GM23338 (cell line): ENCODE measurements around the gene TRIO. TPM values are rescaled to one million over a fixed set of nuclear protein-coding genes. Genes with fewer than 3 reads are reported as not detected.

ENCODE experiments used
- ATAC-seq: fragments of 200-7000 bp; cut with Tn5 transposase; 3 replicates; pipeline ENCODE4 v1.9.1; 2020
- DNase-seq: peaks from one replicate; pipeline ENCODE4 v3.0.0-alpha.2; 2015; ENCODE audit warnings: low spot score
- H2AFZ ChIP-seq: fragments of 200-600 bp; sonication (generic); 2 replicates; pipeline ENCODE4 v1.8.0; 2016; ENCODE audit warnings: antibody characterized with exemption, mild to moderate bottlenecking, moderate library complexity
- H3F3A ChIP-seq: fragments of 200-600 bp; sonication (generic); replicated peaks from 2 replicates; pipeline ENCODE4 v1.8.0; 2017; ENCODE audit warnings: antibody characterized with exemption, mixed run types, low read depth
- H3K27ac ChIP-seq: fragments of 200-600 bp; sonication (generic); 2 replicates; pipeline ENCODE4 v1.6.1; 2016; ENCODE audit warnings: low read depth
- H3K27me3 ChIP-seq: fragments of 200-600 bp; sonication (generic); 2 replicates; pipeline ENCODE4 v1.8.0; 2016; ENCODE audit warnings: mild to moderate bottlenecking, mixed run types, moderate library complexity; ENCODE audit not compliant: insufficient read depth
- H3K36me3 ChIP-seq: fragments of 200-600 bp; sonication (generic); 2 replicates; pipeline ENCODE4 v1.8.0; 2016; ENCODE audit warnings: mild to moderate bottlenecking; ENCODE audit not compliant: insufficient read depth
- H3K4me1 ChIP-seq: fragments of 200-600 bp; sonication (generic); 2 replicates; pipeline ENCODE4 v1.8.0; 2016; ENCODE audit warnings: mild to moderate bottlenecking, moderate library complexity; ENCODE audit not compliant: insufficient read depth
- H3K4me2 ChIP-seq: fragments of 200-600 bp; sonication (generic); 2 replicates; pipeline ENCODE4 v1.7.1; 2017; ENCODE audit warnings: mixed run types
- H3K4me3 ChIP-seq: fragments of 200-600 bp; sonication (generic); 2 replicates; pipeline ENCODE4 v1.6.1; 2016; ENCODE audit warnings: mixed run types
- H3K79me2 ChIP-seq: fragments of 200-600 bp; sonication (generic); replicated peaks from 2 replicates; pipeline ENCODE4 v1.8.0; 2017; ENCODE audit warnings: mild to moderate bottlenecking; ENCODE audit not compliant: insufficient read depth
- H3K9me2 ChIP-seq: fragments of 200-600 bp; sonication (generic); 2 replicates; pipeline ENCODE4 v1.8.0; 2017; ENCODE audit not compliant: insufficient read depth
- H4K20me1 ChIP-seq: fragments of 200-600 bp; sonication (generic); replicated peaks from 2 replicates; pipeline ENCODE4 v1.8.0; 2017; ENCODE audit warnings: mild to moderate bottlenecking; ENCODE audit not compliant: insufficient read depth
- H3K27ac Mint-ChIP-seq: 2 replicates; pipeline ENCODE4 v1.8.0; 2020; ENCODE audit warnings: inconsistent platforms, mild to moderate bottlenecking, moderate library complexity, mixed read lengths
- H3K27me3 Mint-ChIP-seq: 3 replicates; pipeline ENCODE4 v1.8.0; 2022; ENCODE audit warnings: low read depth, mild to moderate bottlenecking, moderate library complexity, mixed read lengths, inconsistent platforms; ENCODE audit not compliant: insufficient read depth, poor library complexity
- H3K36me3 Mint-ChIP-seq: 3 replicates; pipeline ENCODE4 v1.8.0; 2021; ENCODE audit warnings: low read depth, mild to moderate bottlenecking, inconsistent platforms, moderate library complexity, mixed read lengths
- H3K4me1 Mint-ChIP-seq: 3 replicates; pipeline ENCODE4 v1.8.0; 2020; ENCODE audit warnings: mild to moderate bottlenecking, inconsistent platforms, mixed read lengths
- H3K4me3 Mint-ChIP-seq: 3 replicates; pipeline ENCODE4 v1.8.0; 2021; ENCODE audit warnings: moderate library complexity, mild to moderate bottlenecking, inconsistent platforms, mixed read lengths
- H3K9me3 Mint-ChIP-seq: 3 replicates; pipeline ENCODE4 v1.8.0; 2020; ENCODE audit warnings: moderate library complexity, mild to moderate bottlenecking, inconsistent platforms, mixed read lengths
- ETS1 ChIP-seq: IDR thresholded peaks from 2 replicates; pipeline ENCODE4 v1.6.1; 2016; ENCODE audit warnings: antibody characterized with exemption
- EZH2 ChIP-seq: fragments of 200-600 bp; sonication (generic); IDR thresholded peaks from one replicate; pipeline ENCODE4 v1.8.0; 2017; ENCODE audit warnings: antibody characterized with exemption, mild to moderate bottlenecking, low read depth; ENCODE audit not compliant: unreplicated experiment
- EZH2phosphoT487 ChIP-seq: fragments of 200-600 bp; sonication (generic); IDR thresholded peaks from one replicate; pipeline ENCODE4 v1.8.1; 2018; ENCODE audit warnings: antibody characterized with exemption; ENCODE audit not compliant: unreplicated experiment
- STAT1 ChIP-seq: IDR thresholded peaks from one replicate; pipeline ENCODE4 v1.6.1; 2016; ENCODE audit warnings: antibody characterized with exemption; ENCODE audit not compliant: unreplicated experiment
- ZNF114 ChIP-seq: fragments of 250-450 bp; sonication (Bioruptor Pico); IDR thresholded peaks from 2 replicates; pipeline ENCODE4 v1.5.0; 2020; ENCODE audit warnings: mild to moderate bottlenecking, moderate library complexity
- ZNF462 ChIP-seq: fragments of 250-450 bp; sonication (Bioruptor Pico); IDR thresholded peaks from 2 replicates; pipeline ENCODE4 v1.5.0; 2020; ENCODE audit warnings: mild to moderate bottlenecking, moderate library complexity
- polyA plus RNA-seq: library from polyadenylated mRNA; unstranded; fragments of >200 nt; fragmentation: Nextera tagmentation; extraction: Ambion mirVana; gene quantifications from 2 replicates; pipeline ENCODE4 v1.2.1, GENCODE V29; 2016
- total RNA-seq: library from RNA; depleted of rRNA; stranded (reverse); fragments of >200 nt; shearing (Covaris generic); gene quantifications from 2 replicates; pipeline ENCODE4 v1.2.3, GENCODE V29; 2014
- TF ChIP-seq, protein P1 (sequence below): IDR thresholded peaks from one replicate; pipeline ENCODE4 v1.6.1; 2018; ENCODE audit warnings: antibody characterized with exemption; ENCODE audit not compliant: unreplicated experiment

The TRIO gene
- total and polyA plus RNA-seq, 2 experiments from 2014 or later = 13.8 to 113 TPM

DNA sequence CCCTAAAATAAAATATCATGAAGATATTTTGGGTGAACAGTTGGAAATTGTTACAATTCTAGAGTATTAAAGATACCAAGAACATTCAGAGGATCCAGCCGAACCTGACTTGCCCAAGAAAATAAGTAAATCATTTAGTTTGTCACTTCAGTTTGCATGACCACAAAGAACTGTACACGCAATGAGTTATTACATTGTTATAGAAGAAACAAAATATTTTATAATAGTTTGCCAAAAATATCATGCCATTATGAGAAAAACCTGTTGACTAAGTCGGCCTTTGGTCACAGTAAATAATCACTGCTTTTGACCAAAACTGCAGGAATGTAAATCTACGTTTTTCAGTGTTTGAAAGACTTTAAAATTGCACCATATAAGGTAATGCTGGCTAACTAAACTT lies 27.9 kb downstream of the TRIO start:
- Mint-ChIP-seq H3K27me3 (peaks cover 9% of the 10 kb centered on the region), H3K4me3 (no peak overlapping the region), H3K27ac (no peak overlapping the region), H3K9me3 (no peaks in the 10 kb centered on the region), H3K4me1 (peaks cover 84% of the 10 kb centered on the region), H3K36me3 (no peaks in the 10 kb centered on the region)
- DNase-seq = no peak
- Histone ChIP-seq H3K36me3 (no peaks in the 10 kb centered on the region), H3K9me2 (no peaks in the 10 kb centered on the region), H3K4me1 (peaks cover 72% of the 10 kb centered on the region), H2AFZ (no peak overlapping the region), H4K20me1 (peaks cover 18% of the 10 kb centered on the region), H3K4me2 (peak overlapping the region; percentile 27), H3F3A (no peaks in the 10 kb centered on the region), H3K79me2 (peaks cover 100% of the 10 kb centered on the region), H3K4me3 (no peak overlapping the region), H3K27ac (no peak overlapping the region), H3K27me3 (no peaks in the 10 kb centered on the region)
- no peak for TF ChIP-seq ZNF114 (CRISPR knock-in tag)
- no peak for TF ChIP-seq EZH2phosphoT487
- no peak for TF ChIP-seq EZH2
- TF ChIP-seq STAT1 = no peak
- TF ChIP-seq ETS1 = no peak
- TF ChIP-seq, protein P1, sequence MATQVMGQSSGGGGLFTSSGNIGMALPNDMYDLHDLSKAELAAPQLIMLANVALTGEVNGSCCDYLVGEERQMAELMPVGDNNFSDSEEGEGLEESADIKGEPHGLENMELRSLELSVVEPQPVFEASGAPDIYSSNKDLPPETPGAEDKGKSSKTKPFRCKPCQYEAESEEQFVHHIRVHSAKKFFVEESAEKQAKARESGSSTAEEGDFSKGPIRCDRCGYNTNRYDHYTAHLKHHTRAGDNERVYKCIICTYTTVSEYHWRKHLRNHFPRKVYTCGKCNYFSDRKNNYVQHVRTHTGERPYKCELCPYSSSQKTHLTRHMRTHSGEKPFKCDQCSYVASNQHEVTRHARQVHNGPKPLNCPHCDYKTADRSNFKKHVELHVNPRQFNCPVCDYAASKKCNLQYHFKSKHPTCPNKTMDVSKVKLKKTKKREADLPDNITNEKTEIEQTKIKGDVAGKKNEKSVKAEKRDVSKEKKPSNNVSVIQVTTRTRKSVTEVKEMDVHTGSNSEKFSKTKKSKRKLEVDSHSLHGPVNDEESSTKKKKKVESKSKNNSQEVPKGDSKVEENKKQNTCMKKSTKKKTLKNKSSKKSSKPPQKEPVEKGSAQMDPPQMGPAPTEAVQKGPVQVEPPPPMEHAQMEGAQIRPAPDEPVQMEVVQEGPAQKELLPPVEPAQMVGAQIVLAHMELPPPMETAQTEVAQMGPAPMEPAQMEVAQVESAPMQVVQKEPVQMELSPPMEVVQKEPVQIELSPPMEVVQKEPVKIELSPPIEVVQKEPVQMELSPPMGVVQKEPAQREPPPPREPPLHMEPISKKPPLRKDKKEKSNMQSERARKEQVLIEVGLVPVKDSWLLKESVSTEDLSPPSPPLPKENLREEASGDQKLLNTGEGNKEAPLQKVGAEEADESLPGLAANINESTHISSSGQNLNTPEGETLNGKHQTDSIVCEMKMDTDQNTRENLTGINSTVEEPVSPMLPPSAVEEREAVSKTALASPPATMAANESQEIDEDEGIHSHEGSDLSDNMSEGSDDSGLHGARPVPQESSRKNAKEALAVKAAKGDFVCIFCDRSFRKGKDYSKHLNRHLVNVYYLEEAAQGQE = no peak
- no peak for TF ChIP-seq ZNF462 (CRISPR knock-in tag)
- ATAC-seq = no peak
